ENCODE measurements around the gene CLDN1. TPM values are rescaled to one million over a fixed set of nuclear protein-coding genes. Genes with fewer than 3 reads are reported as not detected.

CLDN1 gene
- total and polyA plus RNA-seq, 2 of the 8 experiments (the other 6 are each of a cell fraction or from before 2014, with no cell fraction given): 3.1 to 6.1 TPM

DNA sequence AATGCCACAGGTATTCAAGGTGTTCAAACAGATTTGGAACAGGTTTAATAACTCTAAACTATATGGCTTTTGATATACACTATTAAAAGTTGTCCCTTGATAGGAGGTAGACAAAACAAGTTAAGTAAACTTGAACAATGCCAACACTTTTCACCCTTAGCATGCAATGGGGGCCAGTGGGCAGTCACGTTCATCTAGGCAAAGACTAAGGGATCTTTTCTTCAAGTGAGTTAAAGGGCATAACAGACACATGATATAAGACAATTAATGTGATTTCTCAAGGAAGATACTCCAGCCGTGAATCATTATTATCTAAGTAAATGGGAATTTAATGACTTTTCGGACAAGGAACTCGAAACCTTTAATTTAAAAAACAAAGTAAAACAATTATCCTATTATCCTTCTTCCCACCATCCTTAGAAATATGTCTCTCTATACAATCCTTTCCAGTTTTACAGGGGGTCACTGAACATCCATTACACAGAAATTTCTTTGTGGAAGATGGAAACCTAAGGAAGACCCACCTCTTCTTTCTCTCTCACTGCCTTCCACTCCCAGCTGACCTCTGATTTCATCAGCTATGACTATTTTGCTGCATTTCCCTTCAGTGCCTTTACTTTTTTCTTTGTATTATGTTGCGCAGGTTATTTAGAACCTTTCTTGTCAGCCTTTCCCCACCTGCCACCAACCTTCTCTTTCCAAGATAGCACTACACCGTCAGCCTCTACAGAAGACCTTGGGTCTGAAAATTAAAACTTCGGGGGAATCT lies 1.5 kb downstream of the CLDN1 start (continued):
- TF ChIP-seq CHD7 (IDR thresholded peaks at IDR 0.05; ENCODE audit: insufficient replicate concordance, low read length) (no peak), NANOG (IDR thresholded peaks at IDR 0.05; ENCODE audit: insufficient read depth, low read depth, low read length, poor library complexity, severe bottlenecking) (no peak), CBX8 (IDR thresholded peaks at IDR 0.05; ENCODE audit: borderline replicate concordance, low read depth, low read length) (no peak), TCF12 (IDR thresholded peaks at IDR 0.05; ENCODE audit: low read depth, low read length) (no peak), SIN3A (conservative IDR thresholded peaks at IDR 0.05 in 1 of 2, IDR thresholded peaks at IDR 0.05 in 1 of 2; ENCODE audit: low read depth in 1 of 2, low read length in 2 of 2) (no peak), TEAD4 (IDR thresholded peaks at IDR 0.05; ENCODE audit: low read depth, low read length) (no peak), CREB1 (IDR thresholded peaks at IDR 0.05) (no peak), HDAC2 (IDR thresholded peaks at IDR 0.05; ENCODE audit: borderline replicate concordance in 1 of 2, low read depth in 2 of 2, low read length in 2 of 2) (no peak)

Data from H1 (cell line).